ENCODE measurements around the gene ADAMTS20.
"Not testable (repeated sequence)": the region's sequence is repeated elsewhere in the genome, so short reads cannot be mapped to it uniquely, and the experiment has no call there.

Gene ADAMTS20

GRCh38 chr12:43551279-43551970 is 578 bp downstream of the ADAMTS20 start:
- TF ChIP-seq CTCF (IDR thresholded peaks at IDR 0.05; ENCODE audit: low read depth, low read length, missing control alignments), result no peak
- DNase-seq (ENCODE audit: extremely low read depth, low read depth), result no peak
- 0 out of 2 replicates have a peak overlapping the region, but pooled peaks have one; percentile 6 for H3K4me3 ChIP-seq (replicated peaks; ENCODE audit: low read depth, low read length)

- H3K4me3 ChIP-seq (replicated peaks; ENCODE audit: low read depth, low read length), result no peak overlapping the region
- DNase-seq (ENCODE audit: extremely low read depth, low read depth), result no peak
- no peak for TF ChIP-seq CTCF (IDR thresholded peaks at IDR 0.05; ENCODE audit: low read depth, low read length, missing control alignments)
Observed at GRCh38 chr12:43550831-43551271, 1.2 kb downstream of the ADAMTS20 start.

GRCh38 chr12:43544703-43545102 is 7.3 kb downstream of the ADAMTS20 start:
- H3K4me3 ChIP-seq (replicated peaks; ENCODE audit: low read depth, low read length), result no peak overlapping the region
- no peak for TF ChIP-seq CTCF (IDR thresholded peaks at IDR 0.05; ENCODE audit: low read depth, low read length, missing control alignments)
- no peak for DNase-seq (ENCODE audit: extremely low read depth, low read depth)

GRCh38 chr12:43540470-43540869 is 11.5 kb downstream of the ADAMTS20 start:
- no peak for TF ChIP-seq CTCF (IDR thresholded peaks at IDR 0.05; ENCODE audit: low read depth, low read length, missing control alignments)
- no peak overlapping the region for H3K4me3 ChIP-seq (replicated peaks; ENCODE audit: low read depth, low read length)
- DNase-seq (ENCODE audit: extremely low read depth, low read depth), result peak; percentile 14

- DNase-seq (ENCODE audit: extremely low read depth, low read depth); H3K4me3 ChIP-seq (replicated peaks; ENCODE audit: low read depth, low read length): not testable (repeated sequence)
Observed at GRCh38 chr12:43537675-43538074, 14.3 kb downstream of the ADAMTS20 start.

- H3K4me3 ChIP-seq (replicated peaks; ENCODE audit: low read depth, low read length), result no peak overlapping the region
- no peak for DNase-seq (ENCODE audit: extremely low read depth, low read depth)
- no peak for TF ChIP-seq CTCF (IDR thresholded peaks at IDR 0.05; ENCODE audit: low read depth, low read length, missing control alignments)
Observed at GRCh38 chr12:43516045-43516444, 36.0 kb downstream of the ADAMTS20 start.

GRCh38 chr12:43501703-43502102 is 50.3 kb downstream of the ADAMTS20 start:
- no peak overlapping the region for H3K4me3 ChIP-seq (replicated peaks; ENCODE audit: low read depth, low read length)
- TF ChIP-seq CTCF (IDR thresholded peaks at IDR 0.05; ENCODE audit: low read depth, low read length, missing control alignments), result peak; percentile 44
- DNase-seq (ENCODE audit: extremely low read depth, low read depth), result peak; percentile 2
